ENCODE data around the gene MKLN1.
"Not testable (repeated sequence)": the region's sequence is repeated elsewhere in the genome, so short reads cannot be mapped to it uniquely, and the experiment has no call there.

The MKLN1 gene

GRCh38 chr7:131403322-131403721 is 75.6 kb downstream of the MKLN1 start:
- DNase-seq = no peak

DNA sequence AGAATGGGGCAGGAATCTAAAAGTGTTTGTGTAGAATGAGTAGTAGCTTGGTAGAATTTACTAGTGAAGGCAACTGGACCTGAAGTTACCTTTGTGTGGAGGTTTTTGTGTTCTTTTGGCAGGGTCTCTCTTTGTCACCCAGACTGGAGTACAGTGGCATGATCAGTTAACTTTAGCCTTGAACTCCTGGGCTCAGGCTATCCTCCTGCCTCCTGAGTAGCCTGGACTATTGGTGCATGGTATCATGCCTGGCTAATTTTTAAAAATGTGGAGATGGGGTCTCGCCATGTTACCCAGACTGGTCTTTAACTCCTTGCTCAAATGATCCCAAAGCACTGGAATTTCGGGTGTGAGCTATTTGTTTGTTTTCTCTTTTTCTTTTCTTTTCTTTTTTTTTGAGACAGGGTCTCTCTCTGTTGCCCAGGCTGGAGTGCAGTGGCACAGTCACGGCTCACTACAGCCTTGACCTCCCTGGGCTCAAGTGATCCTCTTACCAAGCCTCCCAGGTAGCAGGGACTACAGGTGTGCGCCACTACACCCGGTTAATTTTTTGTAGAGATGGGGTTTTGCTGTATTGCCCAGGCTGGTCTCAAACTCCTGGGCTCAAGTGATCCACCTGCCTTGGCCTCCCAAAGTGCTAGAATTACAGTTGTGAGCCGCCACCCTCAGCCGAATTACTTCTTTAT is 76.7 kb downstream of the MKLN1 start:
- DNase-seq = no peak

DNA sequence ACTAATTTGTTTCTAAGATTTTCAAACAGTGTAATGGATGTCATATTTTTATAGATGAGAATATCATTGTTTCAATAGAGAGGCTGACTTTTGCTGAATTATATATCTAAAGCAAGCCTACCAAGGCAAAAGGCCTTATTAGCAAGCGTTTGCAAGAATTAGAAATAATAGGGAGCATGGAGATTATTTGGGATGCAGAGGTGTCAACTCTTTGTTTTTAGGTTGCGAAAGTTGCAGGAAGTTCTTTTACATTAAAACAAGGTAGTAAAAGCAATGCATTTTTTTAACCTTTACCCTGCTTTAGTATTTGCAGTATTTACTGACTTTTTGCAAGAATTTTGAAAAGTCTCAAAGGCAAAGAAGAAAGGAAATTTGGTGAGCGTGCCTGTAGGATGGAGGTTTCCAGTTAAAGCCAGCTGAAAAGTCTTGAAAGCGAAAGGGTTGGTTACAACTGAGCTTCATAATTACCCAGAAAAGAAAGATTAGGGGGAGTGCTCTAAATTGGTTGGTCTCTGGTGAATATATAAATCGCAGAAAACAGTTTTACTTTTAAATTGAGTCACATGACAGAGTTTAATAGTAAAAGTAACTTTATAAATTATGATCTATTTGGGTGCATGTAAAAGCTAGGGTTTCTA is 81.6 kb downstream of the MKLN1 start:
- no peak for DNase-seq

DNA sequence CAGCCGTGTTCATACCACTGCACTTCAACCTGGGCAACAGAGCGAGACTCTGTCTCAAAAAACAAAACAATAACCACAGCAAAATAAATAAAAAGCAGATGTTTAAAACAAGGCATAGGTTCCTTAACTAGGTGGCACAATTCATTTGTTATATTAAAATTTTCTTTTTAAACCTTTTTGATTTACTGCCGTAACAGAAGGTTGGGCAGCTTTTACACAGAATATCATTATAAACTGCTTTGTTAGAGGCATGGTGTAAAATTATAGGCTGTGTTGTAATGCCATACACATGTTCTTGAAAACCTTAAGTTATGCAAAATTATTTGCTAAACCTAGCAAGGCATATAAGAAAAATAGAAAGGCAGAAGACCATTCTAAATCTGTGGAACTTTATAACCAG is 84.4 kb downstream of the MKLN1 start:
- DNase-seq = no peak

DNA sequence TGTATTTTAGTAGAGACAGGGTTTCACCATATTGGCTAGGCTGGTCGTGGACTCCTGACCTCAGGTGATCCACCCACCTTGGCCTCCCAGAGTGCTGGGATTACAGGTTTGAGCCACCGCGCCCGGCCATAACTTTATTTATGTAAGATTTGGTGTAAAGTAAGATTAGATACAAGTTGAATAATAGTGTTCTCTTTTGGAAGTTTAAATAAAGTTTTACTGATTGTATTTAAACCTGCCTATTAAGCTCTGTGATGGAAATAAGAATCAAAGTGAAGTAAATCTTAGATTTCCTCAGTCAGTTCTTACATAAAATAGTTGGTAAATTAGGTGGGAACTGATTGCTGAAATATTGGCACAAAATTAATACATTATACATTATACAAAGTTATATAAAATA is 86.0 kb downstream of the MKLN1 start:
- no peak for DNase-seq

GRCh38 chr7:131424219-131424822 is 96.6 kb downstream of the MKLN1 start:
- DNase-seq = no peak

DNA sequence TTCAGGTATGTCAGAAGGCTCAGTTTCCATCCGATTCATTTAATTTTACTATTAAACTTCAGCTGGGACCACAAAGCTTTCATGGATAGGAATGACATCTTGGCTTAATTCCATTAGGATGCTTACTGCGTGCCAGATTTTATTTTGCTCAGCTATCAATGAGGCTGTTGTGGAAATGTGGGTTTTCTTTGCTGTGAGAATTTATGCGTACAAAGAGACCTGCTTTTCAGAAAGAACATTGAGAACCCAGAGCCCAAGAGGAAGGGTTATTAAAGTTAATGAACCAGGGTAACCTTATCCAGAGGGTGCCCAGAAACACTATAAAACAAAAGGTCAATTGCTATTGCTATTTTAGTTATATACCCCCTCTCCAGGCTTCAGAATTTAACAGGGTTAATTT is 98.3 kb downstream of the MKLN1 start:
- DNase-seq = no peak

- DNase-seq = not testable (repeated sequence)
Measured at GRCh38 chr7:131430826-131431225, 103.2 kb downstream of the MKLN1 start.

- peak; percentile 42 to 52 for DNase-seq
Measured at GRCh38 chr7:131431289-131431688, 103.6 kb downstream of the MKLN1 start.

DNA sequence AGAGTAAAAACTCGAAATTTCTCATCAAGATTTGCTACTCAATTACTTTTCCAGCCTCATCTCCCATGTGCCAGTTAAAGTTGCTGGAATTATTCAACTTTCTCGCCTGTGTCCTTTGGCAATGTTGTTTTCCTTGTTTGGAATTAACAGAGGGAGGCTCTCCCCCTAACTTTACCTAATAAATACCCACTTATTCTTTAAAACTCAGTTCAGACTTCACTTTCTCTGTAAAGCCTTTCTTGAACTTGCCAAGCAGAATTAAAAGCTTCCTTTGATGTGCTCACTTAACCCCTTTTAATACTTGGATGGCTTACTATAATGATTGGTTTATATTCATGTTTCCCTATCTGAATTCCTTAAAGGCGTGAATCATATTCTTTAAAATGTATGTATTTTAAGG is 104.1 kb downstream of the MKLN1 start:
- no peak for DNase-seq

DNA sequence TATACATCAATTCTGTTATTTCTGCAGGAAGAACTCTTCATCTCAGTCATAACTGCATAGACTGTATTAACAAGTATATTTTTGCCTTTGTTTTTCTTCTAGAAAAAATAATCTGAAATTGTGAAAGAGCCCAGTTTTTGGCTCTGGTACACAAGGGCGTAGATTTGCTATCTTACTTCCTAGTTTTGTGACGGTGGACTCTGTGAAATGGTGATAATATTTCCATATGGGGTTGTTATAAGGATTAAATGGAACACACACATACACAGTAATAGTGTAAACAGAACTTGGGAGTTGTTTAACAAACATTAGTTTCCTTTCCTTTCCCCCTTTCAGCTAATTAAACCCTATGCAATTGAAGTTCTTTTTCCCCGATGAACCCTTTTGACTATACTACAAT is 108.7 kb downstream of the MKLN1 start:
- no peak for DNase-seq

GRCh38 chr7:131438969-131439368 is 111.3 kb downstream of the MKLN1 start:
- no peak for DNase-seq

DNA sequence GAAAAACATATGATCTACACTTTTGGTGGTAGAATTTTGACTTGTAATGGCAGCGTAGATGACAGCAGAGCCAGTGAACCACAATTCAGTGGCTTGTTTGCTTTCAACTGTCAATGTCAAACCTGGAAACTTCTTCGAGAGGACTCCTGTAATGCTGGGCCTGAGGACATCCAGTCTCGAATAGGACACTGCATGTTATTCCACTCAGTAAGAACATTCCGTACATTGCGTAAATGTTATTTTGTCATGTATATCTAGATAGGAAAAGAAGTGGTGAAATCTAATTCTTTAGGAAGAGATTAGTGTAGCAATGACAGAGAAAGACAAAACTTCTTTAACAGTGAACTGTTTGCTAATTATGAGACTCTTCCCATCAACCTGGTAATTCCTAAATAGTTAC is 115.8 kb downstream of the MKLN1 start:
- DNase-seq = no peak

DNA sequence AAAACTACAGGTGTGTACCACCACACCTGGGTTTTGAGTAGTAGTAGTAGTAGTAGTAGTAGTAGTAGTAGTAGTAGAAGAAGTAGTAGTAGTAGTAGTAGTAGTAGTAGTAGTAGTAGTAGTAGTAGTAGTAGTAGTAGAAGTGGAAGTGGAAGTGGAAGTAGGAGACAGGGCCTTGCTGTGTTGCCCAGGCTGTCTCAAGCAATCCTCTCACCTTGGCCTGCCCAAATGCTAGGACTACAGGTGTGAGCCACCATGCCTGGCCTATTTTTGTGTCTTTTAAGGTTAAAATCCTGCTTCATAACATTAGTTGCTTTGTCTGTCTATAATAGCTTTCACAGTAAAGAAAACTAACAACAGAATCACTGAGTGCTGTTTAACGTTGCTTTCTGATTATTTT is 117.0 kb downstream of the MKLN1 start:
- DNase-seq = no peak

GRCh38 chr7:131449373-131449902 is 121.8 kb downstream of the MKLN1 start:
- DNase-seq = no peak

GRCh38 chr7:131454498-131454897 is 126.8 kb downstream of the MKLN1 start:
- no peak for DNase-seq

- no peak for DNase-seq
Measured at GRCh38 chr7:131455001-131455400, 127.3 kb downstream of the MKLN1 start.

- DNase-seq = no peak
Measured at GRCh38 chr7:131455546-131455945, 127.9 kb downstream of the MKLN1 start.

DNA sequence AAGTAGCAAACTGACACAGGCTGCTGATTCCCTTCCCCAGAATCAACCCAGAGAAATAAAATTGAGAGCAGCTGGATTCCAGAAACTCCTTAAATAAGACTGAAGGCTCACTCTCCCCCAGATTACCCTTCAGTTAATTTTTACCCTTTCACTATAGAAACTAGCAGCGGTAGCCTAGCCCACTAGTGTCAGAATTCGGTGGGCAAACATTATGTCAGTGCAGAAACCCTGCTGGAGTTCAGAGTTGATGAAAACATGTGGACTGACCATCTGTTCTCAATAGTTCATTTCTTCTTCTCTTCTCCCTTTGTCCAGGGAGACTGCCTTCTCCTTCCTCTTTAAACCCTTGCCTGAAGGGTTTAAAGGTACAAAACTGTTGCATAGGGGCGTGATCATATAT is 128.7 kb downstream of the MKLN1 start:
- no peak for DNase-seq

GRCh38 chr7:131459256-131459655 is 131.6 kb downstream of the MKLN1 start:
- DNase-seq = no peak

- DNase-seq = no peak
Measured at GRCh38 chr7:131462059-131462458, 134.4 kb downstream of the MKLN1 start.

GRCh38 chr7:131462715-131463114 is 135.0 kb downstream of the MKLN1 start:
- DNase-seq = not testable (repeated sequence)

- DNase-seq = no peak
Measured at GRCh38 chr7:131466735-131467365, 139.2 kb downstream of the MKLN1 start.

DNA sequence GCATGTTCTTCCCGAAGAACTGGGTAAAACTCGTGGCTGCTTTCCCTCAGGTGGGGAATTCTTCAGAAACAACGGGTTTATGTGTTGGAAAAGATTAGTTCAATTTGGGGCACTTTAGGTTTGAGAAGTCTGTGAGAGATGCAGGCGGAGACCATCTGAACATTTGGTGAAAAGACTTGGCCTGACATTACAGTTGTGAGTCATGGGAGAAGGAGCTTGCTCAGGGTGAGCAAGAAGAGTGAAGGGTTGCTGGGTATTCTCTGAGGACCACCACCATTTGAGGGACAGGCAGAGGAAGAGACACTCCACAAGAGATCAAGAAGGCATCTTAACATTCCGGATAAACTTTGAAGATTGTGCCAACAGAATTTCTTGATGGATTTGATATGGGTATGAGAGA is 140.1 kb downstream of the MKLN1 start:
- no peak for DNase-seq

Data from NCI-H187 (cell line).